ENCODE data around the gene PIAS1. TPM values are rescaled to one million over a fixed set of nuclear protein-coding genes. Genes with fewer than 3 reads are reported as not detected.
"Not testable (repeated sequence)": the region's sequence is repeated elsewhere in the genome, so short reads cannot be mapped to it uniquely, and the experiment has no call there.

PIAS1 gene
- total RNA-seq, 1 donor from 2014 or later: 17.1 TPM

- Histone ChIP-seq H3K27me3 (no peaks in the 10 kb centered on the region), H3K4me1 (peaks cover 0 to 6% of the 10 kb centered on the region in 2 donors), H3K36me3 (no peaks in the 10 kb centered on the region), H3K9me3 (no peaks in the 10 kb centered on the region), H3K27ac (peak overlapping the region; percentile 83 to 92), H3K4me3 (peak overlapping the region; percentile 79 to 99)
- no peak for TF ChIP-seq CTCF (IDR thresholded peaks at IDR 0.05)
- no peak for DNase-seq (ENCODE audit: low spot score in 2 of 2)
- intact Hi-C loops (cut with DNase I): loop anchor here (1.0 to 10.0 kb wide), 3 partner anchors 90 to 215 kb away; partner anchors contain the start of gene RNU6-1
Observed at GRCh38 chr15:68055224-68055705, 1.1 kb downstream of the PIAS1 start.

GRCh38 chr15:68056097-68056865 is 2.2 kb downstream of the PIAS1 start:
- H3K4me1 ChIP-seq: peaks cover 0 to 6% of the 10 kb centered on the region in 2 donors
- H3K27me3 ChIP-seq: no peaks in the 10 kb centered on the region
- intact Hi-C loops (cut with DNase I): loop anchor here (5.0 to 10.0 kb wide), 2 partner anchors 91 to 101 kb away; no protein-coding TSS in a partner anchor
- H3K4me3 ChIP-seq: peak overlapping the region; percentile 2 to 99
- H3K36me3 ChIP-seq: no peaks in the 10 kb centered on the region
- no peak for TF ChIP-seq CTCF (IDR thresholded peaks at IDR 0.05)
- H3K27ac ChIP-seq: no peak overlapping the region
- no peak for DNase-seq (ENCODE audit: low spot score in 2 of 2)
- H3K9me3 ChIP-seq: no peaks in the 10 kb centered on the region

- intact Hi-C loops (cut with DNase I): loop anchor here (5.0 to 10.0 kb wide), 2 partner anchors 92 to 100 kb away; no protein-coding TSS in a partner anchor
- H3K4me3 ChIP-seq: peak overlapping the region in 1 of 2 donors; percentile 99
Observed at GRCh38 chr15:68057034-68057433, 2.9 kb downstream of the PIAS1 start.

GRCh38 chr15:68057758-68058157 is 3.6 kb downstream of the PIAS1 start:
- DNase-seq (ENCODE audit: low spot score in 2 of 2): no peak
- H3K4me3 ChIP-seq: peak overlapping the region in 1 of 2 donors; percentile 99
- intact Hi-C loops (cut with DNase I): loop anchor here (5.0 to 10.0 kb wide), 2 partner anchors 93 to 100 kb away; no protein-coding TSS in a partner anchor
- no peak overlapping the region for H3K27ac ChIP-seq
- no peaks in the 10 kb centered on the region for H3K36me3 ChIP-seq
- H3K9me3 ChIP-seq: no peaks in the 10 kb centered on the region
- H3K27me3 ChIP-seq: no peaks in the 10 kb centered on the region
- no peak for TF ChIP-seq CTCF (IDR thresholded peaks at IDR 0.05)
- peaks cover 0 to 12% of the 10 kb centered on the region in 2 donors for H3K4me1 ChIP-seq

More at GRCh38 chr15:68057034-68057433, 2.9 kb downstream of the PIAS1 start:
- Histone ChIP-seq H3K27ac (no peak overlapping the region), H3K27me3 (no peaks in the 10 kb centered on the region), H3K9me3 (no peaks in the 10 kb centered on the region), H3K36me3 (no peaks in the 10 kb centered on the region), H3K4me1 (peaks cover 0 to 6% of the 10 kb centered on the region in 2 donors)
- no peak for DNase-seq (ENCODE audit: low spot score in 2 of 2)
- TF ChIP-seq CTCF (IDR thresholded peaks at IDR 0.05): no peak

GRCh38 chr15:68058970-68059369 is 4.9 kb downstream of the PIAS1 start:
- peaks cover 0 to 22% of the 10 kb centered on the region in 2 donors for H3K4me1 ChIP-seq
- H3K9me3 ChIP-seq; DNase-seq (ENCODE audit: low spot score in 2 of 2); H3K36me3 ChIP-seq; H3K4me3 ChIP-seq; H3K27me3 ChIP-seq; H3K27ac ChIP-seq: not testable (repeated sequence)
- intact Hi-C loops (cut with DNase I): loop anchor here (5.0 to 10.0 kb wide), 2 partner anchors 94 to 98 kb away; no protein-coding TSS in a partner anchor

GRCh38 chr15:68059630-68060029 is 5.5 kb downstream of the PIAS1 start:
- TF ChIP-seq CTCF (IDR thresholded peaks at IDR 0.05): no peak
- no peak for DNase-seq (ENCODE audit: low spot score in 2 of 2)
- intact Hi-C loops (cut with DNase I): loop anchor here (5.0 to 10.0 kb wide), 2 partner anchors 95 to 98 kb away; no protein-coding TSS in a partner anchor
- Histone ChIP-seq H3K27me3 (no peaks in the 10 kb centered on the region), H3K36me3 (no peaks in the 10 kb centered on the region), H3K9me3 (no peaks in the 10 kb centered on the region), H3K4me1 (peaks cover 0 to 24% of the 10 kb centered on the region in 2 donors), H3K4me3 (no peak overlapping the region), H3K27ac (no peak overlapping the region)
